ENCODE data around the gene CAMK2B.
"Not testable (repeated sequence)": the region's sequence is repeated elsewhere in the genome, so short reads cannot be mapped to it uniquely, and the experiment has no call there.

CAMK2B gene

DNA sequence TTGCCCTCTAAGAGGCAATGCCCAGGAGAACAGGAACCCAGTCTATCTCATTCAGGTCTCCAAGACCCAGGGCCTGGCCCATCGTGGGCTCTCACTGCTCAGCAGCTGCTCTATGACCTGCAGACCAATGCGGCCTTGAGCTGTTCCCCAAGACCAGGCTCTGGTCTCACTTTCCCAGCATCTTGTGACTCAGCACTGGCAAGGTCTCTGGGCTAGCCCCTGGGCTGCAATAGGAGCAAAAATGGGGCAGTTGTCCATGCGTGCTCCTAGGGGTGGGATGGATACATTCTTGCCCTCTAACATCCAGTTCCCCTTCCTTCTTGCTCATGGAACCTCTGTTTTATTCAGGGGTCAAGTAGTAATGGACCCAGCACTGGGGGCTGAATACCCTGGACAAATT lies 149.7 kb downstream of the CAMK2B start:
- TF ChIP-seq, protein P1, sequence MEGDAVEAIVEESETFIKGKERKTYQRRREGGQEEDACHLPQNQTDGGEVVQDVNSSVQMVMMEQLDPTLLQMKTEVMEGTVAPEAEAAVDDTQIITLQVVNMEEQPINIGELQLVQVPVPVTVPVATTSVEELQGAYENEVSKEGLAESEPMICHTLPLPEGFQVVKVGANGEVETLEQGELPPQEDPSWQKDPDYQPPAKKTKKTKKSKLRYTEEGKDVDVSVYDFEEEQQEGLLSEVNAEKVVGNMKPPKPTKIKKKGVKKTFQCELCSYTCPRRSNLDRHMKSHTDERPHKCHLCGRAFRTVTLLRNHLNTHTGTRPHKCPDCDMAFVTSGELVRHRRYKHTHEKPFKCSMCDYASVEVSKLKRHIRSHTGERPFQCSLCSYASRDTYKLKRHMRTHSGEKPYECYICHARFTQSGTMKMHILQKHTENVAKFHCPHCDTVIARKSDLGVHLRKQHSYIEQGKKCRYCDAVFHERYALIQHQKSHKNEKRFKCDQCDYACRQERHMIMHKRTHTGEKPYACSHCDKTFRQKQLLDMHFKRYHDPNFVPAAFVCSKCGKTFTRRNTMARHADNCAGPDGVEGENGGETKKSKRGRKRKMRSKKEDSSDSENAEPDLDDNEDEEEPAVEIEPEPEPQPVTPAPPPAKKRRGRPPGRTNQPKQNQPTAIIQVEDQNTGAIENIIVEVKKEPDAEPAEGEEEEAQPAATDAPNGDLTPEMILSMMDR (IDR thresholded peaks at IDR 0.05; ENCODE audit: extremely low read depth, insufficient read depth, missing control alignments) = no peak
- in situ Hi-C loops (cut with MboI; ENCODE audit: low pct_unique_long_range_greater_than_20kb, low sequenced_read_pairs, unreplicated experiment) = no loop called here
- no peak for DNase-seq (ENCODE audit: low spot score)

DNA sequence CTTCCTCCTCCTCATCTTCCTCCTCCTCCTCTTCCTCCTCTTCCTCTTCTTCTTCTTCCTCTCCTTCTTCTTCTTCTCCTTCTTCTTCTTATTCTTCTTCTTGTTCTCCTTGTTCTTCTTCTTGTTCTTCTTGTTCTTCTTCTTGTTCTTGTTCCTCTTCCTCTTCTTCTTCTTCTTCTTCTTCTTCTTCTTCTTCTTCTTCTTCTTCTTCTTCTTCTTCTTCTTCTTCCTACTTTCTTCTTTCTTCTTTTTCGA lies 150.8 kb downstream of the CAMK2B start:
- in situ Hi-C loops (cut with MboI; ENCODE audit: low pct_unique_long_range_greater_than_20kb, low sequenced_read_pairs, unreplicated experiment); DNase-seq (ENCODE audit: low spot score): not testable (repeated sequence)

DNA sequence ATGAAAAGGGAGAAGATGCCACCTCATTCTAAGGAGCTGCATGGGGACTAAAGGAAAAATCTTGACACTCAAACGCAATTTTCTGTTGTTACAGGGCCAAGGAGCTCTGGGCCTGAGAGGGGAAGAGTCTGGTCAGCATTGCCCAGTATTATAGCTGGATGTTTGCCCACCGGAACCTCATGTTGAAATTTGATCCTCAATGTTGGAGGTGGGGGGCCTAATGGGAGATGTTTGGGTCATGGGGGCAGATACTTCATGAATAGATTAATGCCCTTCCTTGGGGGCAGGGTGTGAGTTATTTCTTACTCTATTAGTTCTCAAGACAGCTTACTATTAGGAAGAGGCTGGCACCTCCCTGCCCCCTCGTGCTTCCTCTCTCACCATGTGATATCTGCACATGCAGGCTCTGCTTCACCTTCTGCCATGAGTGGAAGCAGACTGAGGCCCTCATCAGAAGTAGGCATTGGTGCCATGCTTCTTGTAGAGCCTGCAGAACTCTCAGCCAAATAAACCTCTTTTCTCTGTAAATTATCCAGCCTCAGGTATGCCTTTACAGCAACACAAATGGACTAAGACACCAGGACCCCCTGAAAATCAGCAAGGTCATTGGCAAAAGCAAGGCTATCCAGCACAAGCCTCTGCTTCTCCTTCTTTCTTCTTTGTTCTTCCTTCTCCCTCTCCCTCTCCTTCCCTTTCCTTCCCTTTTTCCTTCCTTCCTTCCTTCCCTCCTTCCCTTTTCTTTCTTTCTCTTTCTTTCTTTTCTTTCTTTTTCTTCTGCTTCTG lies 151.3 kb downstream of the CAMK2B start:
- DNase-seq (ENCODE audit: low spot score) = no peak
- TF ChIP-seq, protein P1 (IDR thresholded peaks at IDR 0.05; ENCODE audit: extremely low read depth, insufficient read depth, missing control alignments) = no peak
- in situ Hi-C loops (cut with MboI; ENCODE audit: low pct_unique_long_range_greater_than_20kb, low sequenced_read_pairs, unreplicated experiment) = no loop called here

DNA sequence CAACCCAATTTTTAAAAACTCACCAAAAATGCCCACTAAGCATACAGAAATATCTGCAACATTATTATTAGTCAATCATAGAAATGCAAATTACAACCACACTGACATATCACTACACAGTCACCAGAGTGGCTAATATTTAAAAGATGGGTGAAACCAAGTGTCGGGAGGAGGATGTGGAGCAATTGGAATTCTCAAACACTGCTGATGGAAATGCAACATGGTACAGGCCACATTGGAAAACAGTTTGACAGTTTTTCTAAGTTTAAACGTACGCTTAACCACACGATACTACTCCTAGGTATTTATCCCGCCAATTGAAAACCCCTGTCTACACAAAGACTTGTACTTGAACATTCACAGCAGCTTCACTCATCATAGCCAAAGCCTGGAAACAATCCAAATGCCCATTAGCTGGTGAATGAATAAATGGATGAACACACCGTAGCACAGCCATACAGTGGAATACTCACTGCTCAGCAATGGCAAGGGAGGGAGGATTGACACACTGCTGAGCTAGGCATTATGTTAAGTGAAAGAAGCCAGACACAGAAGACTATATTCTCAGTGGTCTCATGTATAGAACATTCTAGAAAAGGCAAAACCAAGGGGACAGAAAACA lies 152.5 kb downstream of the CAMK2B start:
- TF ChIP-seq, protein P1 (IDR thresholded peaks at IDR 0.05; ENCODE audit: extremely low read depth, insufficient read depth, missing control alignments) = no peak
- in situ Hi-C loops (cut with MboI; ENCODE audit: low pct_unique_long_range_greater_than_20kb, low sequenced_read_pairs, unreplicated experiment) = no loop called here
- no peak for DNase-seq (ENCODE audit: low spot score)

DNA sequence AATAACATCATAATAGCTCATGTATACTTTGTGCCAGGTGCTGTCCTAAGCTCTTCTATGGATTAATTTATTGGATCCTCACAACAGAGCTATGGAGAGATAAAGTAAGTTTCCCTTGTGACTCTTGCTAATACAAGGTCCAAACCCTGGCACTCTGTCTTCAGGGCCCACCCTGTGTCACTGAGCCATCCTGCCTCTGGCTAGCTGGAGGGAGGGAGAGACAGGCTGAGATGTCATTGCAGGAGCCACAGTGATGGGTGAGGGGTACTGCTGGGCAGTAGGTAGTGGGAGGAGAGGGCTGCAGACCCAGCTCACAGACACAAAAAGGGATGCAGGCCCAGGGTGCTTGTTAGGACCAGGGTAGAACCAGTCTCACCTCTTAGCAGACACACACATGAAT lies 153.0 kb downstream of the CAMK2B start:
- in situ Hi-C loops (cut with MboI; ENCODE audit: low pct_unique_long_range_greater_than_20kb, low sequenced_read_pairs, unreplicated experiment) = no loop called here
- no peak for DNase-seq (ENCODE audit: low spot score)
- TF ChIP-seq, protein P1 (IDR thresholded peaks at IDR 0.05; ENCODE audit: extremely low read depth, insufficient read depth, missing control alignments) = no peak

DNA sequence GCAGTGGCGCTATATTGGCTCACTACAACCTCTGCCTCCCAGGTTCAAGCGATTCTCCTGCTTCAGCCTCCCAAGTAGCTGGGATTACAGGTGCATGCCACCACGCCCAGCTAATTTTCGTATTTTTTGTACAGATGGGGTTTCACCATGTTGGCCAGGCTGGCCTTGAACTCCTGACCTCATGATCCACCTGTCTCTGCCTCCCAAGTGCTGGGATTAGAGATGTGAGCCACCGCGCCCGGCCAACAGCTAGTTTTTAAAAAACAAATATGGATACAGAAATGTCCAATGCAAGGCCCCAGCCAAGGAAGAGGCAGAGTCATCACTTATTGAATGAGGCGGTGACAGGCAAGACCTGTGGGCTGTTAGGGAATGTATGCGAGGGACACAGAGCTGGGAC lies 153.5 kb downstream of the CAMK2B start:
- in situ Hi-C loops (cut with MboI; ENCODE audit: low pct_unique_long_range_greater_than_20kb, low sequenced_read_pairs, unreplicated experiment); DNase-seq (ENCODE audit: low spot score): not testable (repeated sequence)

DNA sequence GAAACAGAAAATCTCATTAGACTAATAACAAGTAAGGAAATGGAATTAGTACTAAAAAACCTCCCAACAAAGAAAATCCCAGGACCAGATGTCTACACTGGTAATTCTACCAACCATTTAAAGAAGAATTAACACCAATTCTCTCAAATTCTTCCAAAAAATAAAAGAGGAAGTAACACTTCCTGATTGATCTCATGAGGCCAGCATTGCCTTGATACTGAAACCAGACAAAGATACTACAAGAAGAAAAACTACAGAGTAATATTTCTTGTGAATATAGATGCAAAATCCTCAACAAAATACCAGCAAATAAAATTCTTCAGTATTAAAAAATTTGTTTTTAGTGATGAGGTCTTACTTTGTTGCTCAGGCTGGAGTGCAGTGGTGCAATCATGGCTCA lies 157.5 kb downstream of the CAMK2B start:
- in situ Hi-C loops (cut with MboI; ENCODE audit: low pct_unique_long_range_greater_than_20kb, low sequenced_read_pairs, unreplicated experiment) = no loop called here
- DNase-seq (ENCODE audit: low spot score) = no peak
- TF ChIP-seq, protein P1 (IDR thresholded peaks at IDR 0.05; ENCODE audit: extremely low read depth, insufficient read depth, missing control alignments) = no peak

Data from GM13977 (cell line).